Suppressor macrophage treated with lipopolysaccharide for 4 hours (primary cell): ENCODE data around the gene SLC30A7.

Experiments used
- DNase-seq: peaks from one replicate; pipeline ENCODE4 v3.0.0-alpha.2; 2020

SLC30A7 gene

GRCh38 chr1:101029184-101029583 is 133.3 kb downstream of the SLC30A7 start:
- DNase-seq: no peak

- no peak for DNase-seq
Observed at GRCh38 chr1:101030881-101031280, 135.0 kb downstream of the SLC30A7 start.
